BJ (cell line): ENCODE measurements around the gene EPB41L5. TPM values are rescaled to one million over a fixed set of nuclear protein-coding genes. Genes with fewer than 3 reads are reported as not detected.
"Not testable (repeated sequence)": the region's sequence is repeated elsewhere in the genome, so short reads cannot be mapped to it uniquely, and the experiment has no call there.

Experiments
- CTCF ChIA-PET: fragments of 350-600 bp; formaldehyde crosslinking; extraction: SDS; loops from one replicate; lab custom pipeline; 2021; ENCODE audit warnings: antibody characterized with exemption, inconsistent platforms; lab: Yijun Ruan, JAX
- POLR2A ChIA-PET: fragments of 300-600 bp; sonication (Branson Sonifier 250); formaldehyde crosslinking; extraction: SDS; loops from one replicate; lab custom pipeline; 2021; ENCODE audit warnings: antibody characterized with exemption; lab: Charles Lee
- DNase-seq: peaks from one replicate; pipeline ENCODE4 v3.0.0-alpha.2; 2011; ENCODE audit warnings: low read depth
- H3K27me3 ChIP-seq: 2 replicates; pipeline ENCODE4 v1.6.0; 2011; ENCODE audit warnings: low read length; ENCODE audit not compliant: control insufficient read depth, insufficient read depth
- H3K36me3 ChIP-seq: 2 replicates; pipeline ENCODE4 v1.5.1; 2011; ENCODE audit warnings: low read length; ENCODE audit not compliant: control insufficient read depth, insufficient read depth
- H3K4me3 ChIP-seq: 2 replicates; pipeline ENCODE4 v1.5.1; 2011; ENCODE audit warnings: low read depth, mild to moderate bottlenecking, control low read depth, low read length
- polyA plus RNA-seq: library from polyadenylated mRNA; depleted of rRNA; stranded (reverse); fragments of >200 nt; gene quantifications from 2 replicates; pipeline ENCODE4 v1.2.3, GENCODE V29; 2011
- TF ChIP-seq, protein P1 (sequence below): IDR thresholded peaks from 2 replicates; pipeline ENCODE4 v1.5.1; 2011; ENCODE audit warnings: low read depth, mild to moderate bottlenecking, control low read depth, inconsistent platforms, low read length, moderate library complexity; ENCODE audit not compliant: insufficient read depth

Gene EPB41L5
- polyA plus RNA-seq, 1 experiment = 4.4 TPM

DNA sequence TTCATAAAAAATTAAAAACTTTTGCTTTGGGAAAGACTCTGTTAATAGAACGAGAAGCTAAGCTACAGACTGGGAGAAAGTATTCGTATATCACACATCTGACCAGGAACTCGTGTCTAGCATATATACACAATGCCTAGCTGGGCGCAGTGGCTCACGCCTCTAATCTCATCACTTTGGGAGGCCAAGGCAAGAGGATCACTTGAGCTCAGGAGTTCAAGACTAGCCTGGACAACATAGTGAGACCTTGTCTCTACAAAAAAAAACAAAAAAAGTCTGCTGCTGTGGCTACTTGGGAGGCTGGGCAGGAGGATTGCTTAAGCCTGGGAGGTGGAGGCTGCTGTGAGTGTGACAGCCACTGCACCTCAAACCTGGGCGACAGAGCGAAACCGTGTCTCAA, 46.6 kb downstream of the EPB41L5 start:
- DNase-seq = no peak
- POLR2A ChIA-PET = no interaction called here
- no peak overlapping the region for H3K4me3 ChIP-seq
- no peaks in the 10 kb centered on the region for H3K27me3 ChIP-seq
- H3K36me3 ChIP-seq = no peaks in the 10 kb centered on the region
- TF ChIP-seq, protein P1, sequence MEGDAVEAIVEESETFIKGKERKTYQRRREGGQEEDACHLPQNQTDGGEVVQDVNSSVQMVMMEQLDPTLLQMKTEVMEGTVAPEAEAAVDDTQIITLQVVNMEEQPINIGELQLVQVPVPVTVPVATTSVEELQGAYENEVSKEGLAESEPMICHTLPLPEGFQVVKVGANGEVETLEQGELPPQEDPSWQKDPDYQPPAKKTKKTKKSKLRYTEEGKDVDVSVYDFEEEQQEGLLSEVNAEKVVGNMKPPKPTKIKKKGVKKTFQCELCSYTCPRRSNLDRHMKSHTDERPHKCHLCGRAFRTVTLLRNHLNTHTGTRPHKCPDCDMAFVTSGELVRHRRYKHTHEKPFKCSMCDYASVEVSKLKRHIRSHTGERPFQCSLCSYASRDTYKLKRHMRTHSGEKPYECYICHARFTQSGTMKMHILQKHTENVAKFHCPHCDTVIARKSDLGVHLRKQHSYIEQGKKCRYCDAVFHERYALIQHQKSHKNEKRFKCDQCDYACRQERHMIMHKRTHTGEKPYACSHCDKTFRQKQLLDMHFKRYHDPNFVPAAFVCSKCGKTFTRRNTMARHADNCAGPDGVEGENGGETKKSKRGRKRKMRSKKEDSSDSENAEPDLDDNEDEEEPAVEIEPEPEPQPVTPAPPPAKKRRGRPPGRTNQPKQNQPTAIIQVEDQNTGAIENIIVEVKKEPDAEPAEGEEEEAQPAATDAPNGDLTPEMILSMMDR = no peak
- CTCF ChIA-PET = no interaction called here

DNA sequence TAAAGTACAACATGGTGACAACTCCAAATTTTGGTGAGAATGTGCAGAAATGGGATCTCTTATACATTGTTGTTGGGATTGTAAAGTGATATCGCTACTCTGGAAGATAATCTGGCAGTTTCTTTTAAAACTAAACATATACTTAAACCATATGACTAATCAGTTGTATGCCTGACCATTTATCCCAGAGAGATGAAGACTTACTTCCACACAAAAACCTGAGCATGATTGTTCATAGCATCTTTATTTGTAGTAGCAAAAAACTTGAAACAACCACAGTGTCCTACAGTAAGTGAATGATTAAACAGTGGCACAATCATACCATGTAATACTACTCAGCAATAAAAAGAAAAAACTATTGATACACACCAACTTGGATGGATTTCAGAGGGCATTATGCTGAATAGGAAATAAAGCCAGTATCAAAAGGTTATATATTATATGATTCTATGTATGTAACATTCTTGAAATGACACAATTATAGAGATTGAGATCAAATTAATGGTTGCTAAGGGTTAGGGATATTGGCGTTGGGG, 47.3 kb downstream of the EPB41L5 start:
- H3K4me3 ChIP-seq = no peak overlapping the region
- CTCF ChIA-PET = no interaction called here
- no peaks in the 10 kb centered on the region for H3K27me3 ChIP-seq
- POLR2A ChIA-PET = no interaction called here
- DNase-seq = no peak
- TF ChIP-seq, protein P1 = no peak
- H3K36me3 ChIP-seq = no peaks in the 10 kb centered on the region

DNA sequence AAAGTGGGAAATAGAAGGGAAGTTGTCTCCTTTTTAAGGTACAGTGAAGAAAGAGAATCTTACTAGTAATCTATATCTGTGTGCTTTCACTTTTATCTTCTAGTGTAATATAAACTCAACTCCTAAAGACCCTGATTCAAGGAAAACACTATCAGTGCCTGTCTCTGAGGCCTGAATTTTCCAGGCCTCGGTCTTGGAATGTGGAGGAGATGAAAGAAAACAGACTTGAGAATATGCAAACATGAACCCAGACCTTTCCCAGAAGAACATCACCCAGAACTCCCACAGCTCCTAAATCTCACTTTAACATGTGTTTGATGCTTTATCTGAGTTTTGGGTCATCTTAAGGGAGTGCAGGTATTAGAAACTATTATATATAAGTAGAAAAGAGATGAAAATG, 51.8 kb downstream of the EPB41L5 start:
- Histone ChIP-seq H3K27me3 (no peaks in the 10 kb centered on the region), H3K4me3 (no peak overlapping the region), H3K36me3 (no peaks in the 10 kb centered on the region)
- DNase-seq = no peak
- TF ChIP-seq, protein P1 = no peak
- POLR2A ChIA-PET = no interaction called here
- CTCF ChIA-PET = interaction anchor here (0.6 kb wide), 1 partner anchor 18 kb away, joined by 3 read pairs; no protein-coding TSS in a partner anchor

DNA sequence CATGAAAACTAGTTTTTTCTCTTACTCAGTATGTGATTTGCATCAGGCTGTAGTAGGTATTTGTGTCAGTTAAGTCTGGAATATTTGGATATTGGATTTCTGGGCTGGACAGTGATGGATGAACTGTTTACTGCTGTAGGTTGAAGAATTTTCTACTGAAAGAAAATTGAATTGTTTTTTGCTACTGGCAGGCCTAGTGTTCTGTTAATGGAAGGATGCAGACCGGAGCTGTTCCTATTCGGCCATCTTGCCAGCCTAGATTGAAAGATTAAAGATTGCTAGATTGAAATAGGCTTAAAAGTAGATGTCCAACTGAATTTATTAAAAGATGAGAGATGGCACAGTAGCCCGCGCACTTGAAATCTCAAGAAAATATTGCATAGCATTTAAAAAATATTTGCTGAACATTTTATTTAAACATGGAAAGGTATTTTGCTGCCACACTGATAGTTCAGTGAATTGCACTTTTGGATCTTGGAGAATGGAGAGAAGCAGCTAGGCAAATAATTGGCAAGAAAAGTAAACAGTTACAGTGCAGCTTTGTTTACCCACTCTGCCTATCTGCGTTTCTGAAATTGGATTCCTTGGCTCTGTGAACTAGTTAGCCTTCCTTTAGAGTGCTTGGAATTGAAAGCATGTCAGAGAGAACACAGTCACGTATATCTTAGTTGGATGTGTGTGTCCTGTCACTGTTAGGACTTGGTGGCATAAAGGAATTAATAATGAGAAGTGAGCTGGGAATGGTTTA, 54.1 kb downstream of the EPB41L5 start:
- CTCF ChIA-PET = no interaction called here
- Histone ChIP-seq H3K4me3 (no peak overlapping the region), H3K36me3 (no peaks in the 10 kb centered on the region), H3K27me3 (no peaks in the 10 kb centered on the region)
- POLR2A ChIA-PET = no interaction called here
- no peak for DNase-seq
- TF ChIP-seq, protein P1 = no peak

DNA sequence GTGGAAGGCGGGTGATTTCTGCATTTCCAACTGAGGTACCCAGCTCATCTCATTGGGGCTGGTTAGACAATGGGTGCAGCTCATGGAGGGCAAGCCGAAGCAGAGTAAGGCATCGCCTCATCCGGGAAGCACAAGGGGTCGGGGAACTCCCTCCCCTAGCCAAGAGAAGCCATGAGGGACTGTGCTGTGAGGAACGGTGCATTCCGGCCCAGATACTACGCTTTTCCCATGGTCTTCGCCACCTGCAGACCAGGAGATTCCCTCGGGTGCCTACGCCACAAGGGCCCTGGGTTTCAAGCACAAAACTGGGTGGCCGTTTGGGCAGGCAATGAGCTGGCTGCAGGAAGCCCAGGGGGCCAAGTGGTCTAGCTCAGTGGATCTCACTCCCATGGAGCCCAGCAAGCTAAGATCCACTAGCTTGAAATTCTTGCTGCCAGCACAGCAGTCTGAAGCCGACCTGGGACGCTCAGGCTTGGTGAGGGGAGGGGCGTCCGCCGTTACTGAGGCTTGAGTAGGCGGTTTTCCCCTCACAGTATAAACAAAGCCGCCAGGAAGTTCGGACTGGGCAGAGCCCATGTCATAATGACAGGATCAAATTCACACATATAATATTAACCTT, 55.3 kb downstream of the EPB41L5 start:
- CTCF ChIA-PET = interaction anchor here (0.6 kb wide), 1 partner anchor 10 kb away, joined by 4 read pairs; no protein-coding TSS in a partner anchor
- H3K4me3 ChIP-seq, H3K27me3 ChIP-seq, H3K36me3 ChIP-seq, DNase-seq, POLR2A ChIA-PET: not testable (repeated sequence)
